ENCODE data around the gene NUP160.
"Not testable (repeated sequence)": the region's sequence is repeated elsewhere in the genome, so short reads cannot be mapped to it uniquely, and the experiment has no call there.

Gene NUP160, protein sequence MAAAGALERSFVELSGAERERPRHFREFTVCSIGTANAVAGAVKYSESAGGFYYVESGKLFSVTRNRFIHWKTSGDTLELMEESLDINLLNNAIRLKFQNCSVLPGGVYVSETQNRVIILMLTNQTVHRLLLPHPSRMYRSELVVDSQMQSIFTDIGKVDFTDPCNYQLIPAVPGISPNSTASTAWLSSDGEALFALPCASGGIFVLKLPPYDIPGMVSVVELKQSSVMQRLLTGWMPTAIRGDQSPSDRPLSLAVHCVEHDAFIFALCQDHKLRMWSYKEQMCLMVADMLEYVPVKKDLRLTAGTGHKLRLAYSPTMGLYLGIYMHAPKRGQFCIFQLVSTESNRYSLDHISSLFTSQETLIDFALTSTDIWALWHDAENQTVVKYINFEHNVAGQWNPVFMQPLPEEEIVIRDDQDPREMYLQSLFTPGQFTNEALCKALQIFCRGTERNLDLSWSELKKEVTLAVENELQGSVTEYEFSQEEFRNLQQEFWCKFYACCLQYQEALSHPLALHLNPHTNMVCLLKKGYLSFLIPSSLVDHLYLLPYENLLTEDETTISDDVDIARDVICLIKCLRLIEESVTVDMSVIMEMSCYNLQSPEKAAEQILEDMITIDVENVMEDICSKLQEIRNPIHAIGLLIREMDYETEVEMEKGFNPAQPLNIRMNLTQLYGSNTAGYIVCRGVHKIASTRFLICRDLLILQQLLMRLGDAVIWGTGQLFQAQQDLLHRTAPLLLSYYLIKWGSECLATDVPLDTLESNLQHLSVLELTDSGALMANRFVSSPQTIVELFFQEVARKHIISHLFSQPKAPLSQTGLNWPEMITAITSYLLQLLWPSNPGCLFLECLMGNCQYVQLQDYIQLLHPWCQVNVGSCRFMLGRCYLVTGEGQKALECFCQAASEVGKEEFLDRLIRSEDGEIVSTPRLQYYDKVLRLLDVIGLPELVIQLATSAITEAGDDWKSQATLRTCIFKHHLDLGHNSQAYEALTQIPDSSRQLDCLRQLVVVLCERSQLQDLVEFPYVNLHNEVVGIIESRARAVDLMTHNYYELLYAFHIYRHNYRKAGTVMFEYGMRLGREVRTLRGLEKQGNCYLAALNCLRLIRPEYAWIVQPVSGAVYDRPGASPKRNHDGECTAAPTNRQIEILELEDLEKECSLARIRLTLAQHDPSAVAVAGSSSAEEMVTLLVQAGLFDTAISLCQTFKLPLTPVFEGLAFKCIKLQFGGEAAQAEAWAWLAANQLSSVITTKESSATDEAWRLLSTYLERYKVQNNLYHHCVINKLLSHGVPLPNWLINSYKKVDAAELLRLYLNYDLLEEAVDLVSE (N-terminal part only)

DNA sequence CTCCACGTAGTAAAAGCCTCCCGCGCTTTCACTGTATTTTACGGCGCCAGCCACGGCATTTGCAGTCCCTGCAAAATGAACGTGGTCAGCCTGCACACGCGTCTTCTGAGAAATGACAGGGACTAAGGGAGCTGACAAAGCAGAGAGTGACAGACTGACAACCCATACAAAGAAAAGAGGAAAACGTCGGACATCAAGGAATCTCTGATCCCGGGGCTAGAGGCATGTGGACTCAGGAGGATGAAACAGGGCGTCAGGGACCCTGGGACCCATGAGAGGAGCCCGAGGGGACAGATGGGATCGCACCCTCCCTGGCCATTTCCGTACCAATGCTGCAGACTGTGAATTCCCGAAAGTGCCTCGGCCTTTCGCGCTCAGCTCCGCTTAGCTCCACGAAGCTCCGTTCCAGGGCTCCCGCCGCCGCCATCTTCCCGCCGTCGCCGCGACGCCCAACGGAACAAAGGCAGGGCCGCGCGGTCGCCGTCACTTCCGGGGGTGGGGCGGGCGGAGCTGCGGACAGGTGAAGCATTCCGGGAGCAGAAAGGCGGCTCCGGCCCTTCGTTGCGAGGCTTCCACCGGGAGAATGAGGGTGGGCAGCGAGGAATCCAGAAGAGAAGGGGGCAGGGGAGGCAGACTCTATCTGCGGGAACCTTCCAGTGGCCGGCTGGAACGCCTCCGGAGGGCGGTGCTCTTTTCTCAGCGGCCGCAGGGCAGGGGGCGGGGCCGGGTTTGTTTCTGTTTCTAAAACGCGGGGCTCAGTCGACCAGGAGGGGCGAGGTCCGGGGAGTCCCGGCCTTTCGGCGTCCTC lies at the start of gene NUP160:
TSS of gene NUP160 (minus strand) at position 459 of the 808 bp plus-strand sequence. CDS start at position 427, 32 bp downstream.
- DNase-seq: peak; percentile 84 to 90
- Histone ChIP-seq H3K27ac (peak within 1 kb of the TSS; percentile 88 to 91), H3K4me3 (peak within 1 kb of the TSS; percentile 64 to 72)

DNA sequence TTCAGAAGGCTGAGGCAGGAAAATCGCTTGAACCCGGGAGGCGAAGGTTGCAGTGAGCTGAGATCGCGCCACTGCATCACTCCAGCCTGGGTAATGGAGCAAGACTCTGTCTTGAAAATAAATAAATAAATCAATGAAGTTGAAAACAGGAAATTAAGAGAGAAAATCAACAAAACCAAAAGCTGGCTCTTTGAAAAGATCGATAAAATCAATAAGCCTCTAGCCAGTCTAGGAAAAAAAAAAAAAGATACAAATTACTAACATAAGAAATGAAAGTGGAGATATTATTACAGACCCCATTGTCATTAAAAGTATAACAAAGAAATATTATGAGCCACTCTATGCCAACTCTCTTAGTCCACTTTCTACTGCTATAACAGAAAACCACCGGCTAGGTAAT lies 48.0 kb upstream of the NUP160 start:
- intact Hi-C loops (cut with DNase I; ENCODE audit: low total_unique reads): no loop called here
- TF ChIP-seq, protein P1, sequence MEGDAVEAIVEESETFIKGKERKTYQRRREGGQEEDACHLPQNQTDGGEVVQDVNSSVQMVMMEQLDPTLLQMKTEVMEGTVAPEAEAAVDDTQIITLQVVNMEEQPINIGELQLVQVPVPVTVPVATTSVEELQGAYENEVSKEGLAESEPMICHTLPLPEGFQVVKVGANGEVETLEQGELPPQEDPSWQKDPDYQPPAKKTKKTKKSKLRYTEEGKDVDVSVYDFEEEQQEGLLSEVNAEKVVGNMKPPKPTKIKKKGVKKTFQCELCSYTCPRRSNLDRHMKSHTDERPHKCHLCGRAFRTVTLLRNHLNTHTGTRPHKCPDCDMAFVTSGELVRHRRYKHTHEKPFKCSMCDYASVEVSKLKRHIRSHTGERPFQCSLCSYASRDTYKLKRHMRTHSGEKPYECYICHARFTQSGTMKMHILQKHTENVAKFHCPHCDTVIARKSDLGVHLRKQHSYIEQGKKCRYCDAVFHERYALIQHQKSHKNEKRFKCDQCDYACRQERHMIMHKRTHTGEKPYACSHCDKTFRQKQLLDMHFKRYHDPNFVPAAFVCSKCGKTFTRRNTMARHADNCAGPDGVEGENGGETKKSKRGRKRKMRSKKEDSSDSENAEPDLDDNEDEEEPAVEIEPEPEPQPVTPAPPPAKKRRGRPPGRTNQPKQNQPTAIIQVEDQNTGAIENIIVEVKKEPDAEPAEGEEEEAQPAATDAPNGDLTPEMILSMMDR (IDR thresholded peaks at IDR 0.05): no peak

More for the DNA sequence above, at the start of gene NUP160:
- TF ChIP-seq, protein P1 (IDR thresholded peaks at IDR 0.05): no peak
- intact Hi-C loops (cut with DNase I; ENCODE audit: low total_unique reads): no loop called here
- no peaks in the 10 kb centered on the region for H3K27me3 ChIP-seq
- no peaks in the 10 kb centered on the region for H3K9me3 ChIP-seq
- peaks cover 6 to 29% (median 14%) of the 10 kb centered on the region in 3 donors for H3K36me3 ChIP-seq
- peaks cover 0 to 24% (median 14%) of the 10 kb centered on the region in 4 donors for H3K4me1 ChIP-seq

DNA sequence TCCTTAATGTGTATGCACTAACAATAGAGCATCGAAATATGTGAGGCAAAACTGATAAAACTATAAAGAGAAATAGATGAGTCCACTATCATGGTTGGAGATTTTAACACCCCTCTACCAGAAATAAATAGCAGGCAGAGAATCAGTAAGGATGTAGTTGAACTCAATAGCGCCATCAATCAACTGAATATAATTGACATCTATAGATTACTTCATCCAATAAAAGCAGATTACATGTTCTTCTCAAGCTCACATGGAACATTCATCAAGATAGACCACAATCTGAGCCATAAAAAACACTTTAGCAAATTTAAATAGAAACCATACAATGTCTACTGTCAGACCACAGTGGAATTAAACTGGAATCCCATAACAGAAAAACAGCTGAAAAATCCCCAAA lies 46.9 kb upstream of the NUP160 start:
- DNase-seq: no peak
- Histone ChIP-seq H3K4me3 (no peak overlapping the region), H3K4me1 (no peaks in the 10 kb centered on the region), H3K9me3 (no peaks in the 10 kb centered on the region), H3K36me3 (no peaks in the 10 kb centered on the region), H3K27ac (no peak overlapping the region), H3K27me3 (no peaks in the 10 kb centered on the region)
- intact Hi-C loops (cut with DNase I; ENCODE audit: low total_unique reads): no loop called here
- TF ChIP-seq, protein P1 (IDR thresholded peaks at IDR 0.05): no peak

More for the DNA sequence above, 48.0 kb upstream of the NUP160 start:
- no peaks in the 10 kb centered on the region for H3K9me3 ChIP-seq
- H3K4me3 ChIP-seq: no peak overlapping the region
- H3K27me3 ChIP-seq: no peaks in the 10 kb centered on the region
- no peaks in the 10 kb centered on the region for H3K4me1 ChIP-seq
- no peak for DNase-seq
- H3K36me3 ChIP-seq: no peaks in the 10 kb centered on the region
- no peak overlapping the region for H3K27ac ChIP-seq

DNA sequence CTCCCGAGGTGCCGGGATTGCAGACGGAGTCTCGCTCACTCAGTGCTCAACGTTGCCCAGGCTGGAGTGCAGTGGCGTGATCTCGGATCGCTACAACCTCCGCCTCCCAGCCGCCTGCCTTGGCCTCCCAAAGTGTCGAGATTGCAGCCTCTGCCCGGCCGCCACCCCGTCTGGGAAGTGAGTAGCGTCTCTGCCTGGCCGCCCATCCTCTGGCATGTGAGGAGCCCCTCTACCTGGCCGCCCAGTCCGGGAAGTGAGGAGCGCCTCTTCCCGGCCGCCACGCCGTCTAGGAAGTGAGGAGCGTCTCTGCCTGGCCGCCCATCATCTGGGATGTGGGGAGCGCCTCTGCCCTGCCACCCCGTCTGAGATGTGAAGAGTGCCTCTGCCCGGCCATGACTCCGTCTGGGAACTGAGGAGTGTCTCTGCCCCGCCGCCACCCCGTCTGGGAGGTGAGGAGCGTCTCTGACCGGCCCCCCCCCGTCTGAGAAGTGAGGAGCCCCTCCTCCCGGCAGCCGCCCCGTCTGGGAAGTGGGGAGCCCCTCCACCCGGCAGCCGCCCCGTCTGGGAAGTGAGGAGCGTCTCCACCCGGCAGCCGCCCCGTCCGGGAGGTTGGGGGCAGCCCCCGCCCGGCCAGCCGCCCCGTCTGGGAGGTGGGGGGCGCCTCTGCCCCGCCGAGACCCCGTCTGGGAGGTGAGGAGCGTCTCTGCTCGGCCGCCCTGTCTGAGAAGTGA lies 44.6 kb upstream of the NUP160 start:
- H3K27me3 ChIP-seq; DNase-seq; H3K36me3 ChIP-seq; H3K27ac ChIP-seq; intact Hi-C loops (cut with DNase I; ENCODE audit: low total_unique reads); H3K4me1 ChIP-seq; H3K4me3 ChIP-seq; H3K9me3 ChIP-seq: not testable (repeated sequence)

DNA sequence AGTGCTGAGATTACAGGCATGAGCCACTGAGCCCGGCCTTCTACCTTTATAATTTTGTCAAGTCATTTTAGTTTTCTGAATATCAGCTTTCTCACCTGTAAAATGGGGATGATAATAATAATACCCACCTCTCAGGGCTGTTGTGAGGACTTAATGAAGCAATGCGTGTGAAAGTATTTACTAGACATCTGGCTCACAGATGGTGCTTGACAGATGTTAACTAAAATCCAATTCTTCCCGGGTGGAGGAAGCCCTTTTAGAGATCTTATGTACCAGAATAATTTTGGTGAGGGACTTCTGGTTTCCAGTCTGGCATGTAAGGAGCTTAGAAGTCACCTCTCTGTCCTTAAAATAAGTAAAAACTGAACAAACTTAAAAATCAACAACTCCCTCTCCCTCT lies 43.7 kb upstream of the NUP160 start:
- Histone ChIP-seq H3K4me3 (no peak overlapping the region), H3K9me3 (no peaks in the 10 kb centered on the region), H3K27me3 (no peaks in the 10 kb centered on the region), H3K27ac (no peak overlapping the region), H3K36me3 (no peaks in the 10 kb centered on the region), H3K4me1 (no peaks in the 10 kb centered on the region)
- intact Hi-C loops (cut with DNase I; ENCODE audit: low total_unique reads): no loop called here
- TF ChIP-seq, protein P1 (IDR thresholded peaks at IDR 0.05): no peak
- DNase-seq: no peak

All from tibial artery (tissue), 4 donors.